H54 (cell line): ENCODE results near the gene FAM241A.

Experiments used
- DNase-seq: peaks from one replicate; pipeline ENCODE4 v3.0.0; 2011; ENCODE audit warnings: low spot score, mixed read lengths; ENCODE audit not compliant: insufficient read length
- FAIRE-seq: peaks from 3 replicates; lab custom pipeline; 2011; peaks lifted over from hg19 to GRCh38; lab: Jason Lieb, UNC
- POLR2A ChIP-seq: IDR thresholded peaks from 2 replicates; pipeline ENCODE4 v1.6.1; 2011; ENCODE audit warnings: low read depth, mild to moderate bottlenecking, low read length

Gene FAM241A

GRCh38 chr4:112120021-112120420 is 25.2 kb upstream of the FAM241A start:
- FAIRE-seq = no peak
- no peak for TF ChIP-seq POLR2A
- no peak for DNase-seq

GRCh38 chr4:112125416-112125815 is 19.8 kb upstream of the FAM241A start:
- no peak for TF ChIP-seq POLR2A
- FAIRE-seq (no peak), DNase-seq (no peak)

- no peak for TF ChIP-seq POLR2A
- FAIRE-seq (no peak), DNase-seq (no peak)
Measured at GRCh38 chr4:112127048-112127637, 18.1 kb upstream of the FAM241A start.

GRCh38 chr4:112127803-112128202 is 17.5 kb upstream of the FAM241A start:
- DNase-seq (no peak), FAIRE-seq (no peak)
- no peak for TF ChIP-seq POLR2A

GRCh38 chr4:112128452-112128851 is 16.8 kb upstream of the FAM241A start:
- TF ChIP-seq POLR2A = no peak
- FAIRE-seq (no peak), DNase-seq (no peak)

GRCh38 chr4:112130906-112131305 is 14.3 kb upstream of the FAM241A start:
- FAIRE-seq = peak; percentile 73
- DNase-seq = no peak
- no peak for TF ChIP-seq POLR2A

GRCh38 chr4:112136551-112136950 is 8.7 kb upstream of the FAM241A start:
- FAIRE-seq (no peak), DNase-seq (no peak)
- TF ChIP-seq POLR2A = no peak

- no peak for TF ChIP-seq POLR2A
- FAIRE-seq (no peak), DNase-seq (no peak)
Measured at GRCh38 chr4:112138538-112138937, 6.7 kb upstream of the FAM241A start.

GRCh38 chr4:112140536-112140935 is 4.7 kb upstream of the FAM241A start:
- DNase-seq (no peak), FAIRE-seq (no peak)
- TF ChIP-seq POLR2A = no peak

GRCh38 chr4:112141366-112142138 is 3.7 kb upstream of the FAM241A start:
- no peak for DNase-seq
- no peak for TF ChIP-seq POLR2A
- FAIRE-seq = no peak

- FAIRE-seq = no peak
- DNase-seq = no peak
- no peak for TF ChIP-seq POLR2A
Measured at GRCh38 chr4:112142182-112142581, 3.1 kb upstream of the FAM241A start.

GRCh38 chr4:112143781-112144180 is 1.5 kb upstream of the FAM241A start:
- FAIRE-seq (no peak), DNase-seq (no peak)
- TF ChIP-seq POLR2A = no peak

- DNase-seq (no peak), FAIRE-seq (no peak)
- no peak for TF ChIP-seq POLR2A
Measured at GRCh38 chr4:112144546-112145325, 518 bp upstream of the FAM241A start.
